Inferior parietal cortex (tissue), 1 donor: ENCODE measurements around the gene PDCD4.
"Not testable (repeated sequence)": the region's sequence is repeated elsewhere in the genome, so short reads cannot be mapped to it uniquely, and the experiment has no call there.

Experiments
- DNase-seq: peaks from one replicate; pipeline ENCODE4 v3.0.0-alpha.2; 2016; ENCODE audit errors: extremely low spot score

Gene PDCD4

DNA sequence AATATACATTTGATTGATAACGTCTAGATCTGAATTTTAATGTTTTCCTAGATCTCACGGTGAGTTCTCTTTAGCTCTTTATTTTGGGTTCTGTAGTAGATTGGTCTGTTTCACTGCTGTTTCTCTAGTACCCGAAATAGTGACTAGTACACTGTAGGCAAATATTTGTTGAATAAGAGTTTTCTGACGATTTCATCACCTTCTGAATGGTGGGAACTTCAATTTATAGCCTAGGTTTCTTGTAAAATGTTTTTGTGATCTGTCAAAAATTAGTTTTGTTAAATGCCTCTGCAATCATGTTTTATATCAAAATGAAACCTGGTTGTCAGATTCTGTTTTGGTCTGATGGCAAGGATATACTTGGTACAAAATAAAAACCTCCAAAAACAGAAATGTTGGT is 10.2 kb downstream of the PDCD4 start:
- no peak for DNase-seq

- DNase-seq: no peak
Measured at GRCh38 chr10:110883924-110884323, 12.2 kb downstream of the PDCD4 start.

- no peak for DNase-seq
Measured at GRCh38 chr10:110885932-110886674, 14.4 kb downstream of the PDCD4 start.

- no peak for DNase-seq
Measured at GRCh38 chr10:110887560-110887959, 15.8 kb downstream of the PDCD4 start.

GRCh38 chr10:110892602-110893288 is 21.0 kb downstream of the PDCD4 start:
- DNase-seq: no peak

- peak; percentile 86 for DNase-seq
Measured at GRCh38 chr10:110893559-110894179, 21.9 kb downstream of the PDCD4 start.

DNA sequence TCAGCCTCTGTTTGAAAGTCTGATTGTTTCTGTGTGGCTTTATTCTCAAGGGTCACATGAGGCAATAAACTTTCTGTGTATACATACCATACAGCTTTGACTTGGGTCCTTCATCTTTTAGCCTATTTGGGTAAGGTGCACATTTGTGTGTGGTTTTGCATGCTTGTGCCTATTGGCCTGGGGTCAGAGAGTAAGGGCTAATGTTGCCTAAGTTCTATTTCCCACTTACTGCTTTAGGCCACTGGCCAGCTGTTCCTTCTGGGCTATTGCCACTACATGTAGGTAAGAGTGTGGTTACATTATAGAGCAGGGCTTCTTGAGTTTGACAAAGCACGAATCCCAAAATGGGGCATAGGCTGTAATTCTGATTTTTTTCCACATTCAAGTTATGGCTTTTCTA is 25.5 kb downstream of the PDCD4 start:
- no peak for DNase-seq

- DNase-seq: no peak
Measured at GRCh38 chr10:110898391-110898790, 26.7 kb downstream of the PDCD4 start.

DNA sequence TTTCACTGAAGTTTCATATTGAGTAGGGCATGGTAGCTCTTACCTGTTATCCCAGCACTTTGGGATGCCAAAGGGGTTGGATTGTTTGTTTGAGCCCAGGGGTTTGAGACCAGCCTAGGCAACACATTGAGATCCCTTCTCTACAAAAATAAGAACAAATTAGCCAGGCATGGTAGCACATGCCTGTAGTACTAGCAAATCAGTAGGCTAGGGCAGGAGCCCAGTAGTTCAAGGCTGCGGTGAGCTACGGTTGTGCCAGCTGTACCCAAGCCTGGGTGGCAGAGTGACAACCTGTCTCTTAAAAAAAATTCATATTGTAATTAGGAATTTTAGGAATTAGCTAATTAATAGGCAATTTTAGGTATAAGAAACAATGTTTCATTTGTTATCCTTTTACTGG is 29.3 kb downstream of the PDCD4 start:
- no peak for DNase-seq

- DNase-seq: no peak
Measured at GRCh38 chr10:110901954-110902819, 30.5 kb downstream of the PDCD4 start.

GRCh38 chr10:110903280-110904278 is 31.9 kb downstream of the PDCD4 start:
- no peak for DNase-seq

DNA sequence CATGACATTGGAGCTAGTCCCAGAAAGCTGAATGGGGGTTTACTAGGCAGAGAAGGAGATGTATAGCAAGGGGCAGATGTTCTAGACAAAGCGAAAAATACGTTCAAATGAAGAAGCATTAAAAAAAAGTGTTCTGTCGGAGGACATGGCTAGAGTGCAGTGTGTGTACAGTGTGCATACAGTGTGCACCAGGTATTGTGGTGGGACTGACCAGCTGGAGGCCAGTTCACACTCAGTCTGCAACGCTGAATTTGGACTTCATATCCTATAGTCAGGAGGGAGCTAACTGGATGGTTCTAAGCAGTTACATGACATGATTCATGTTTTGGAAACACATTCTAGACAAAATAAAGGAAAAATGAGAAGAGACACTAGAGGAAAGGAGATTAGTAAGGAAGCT is 38.4 kb downstream of the PDCD4 start:
- DNase-seq: no peak

DNA sequence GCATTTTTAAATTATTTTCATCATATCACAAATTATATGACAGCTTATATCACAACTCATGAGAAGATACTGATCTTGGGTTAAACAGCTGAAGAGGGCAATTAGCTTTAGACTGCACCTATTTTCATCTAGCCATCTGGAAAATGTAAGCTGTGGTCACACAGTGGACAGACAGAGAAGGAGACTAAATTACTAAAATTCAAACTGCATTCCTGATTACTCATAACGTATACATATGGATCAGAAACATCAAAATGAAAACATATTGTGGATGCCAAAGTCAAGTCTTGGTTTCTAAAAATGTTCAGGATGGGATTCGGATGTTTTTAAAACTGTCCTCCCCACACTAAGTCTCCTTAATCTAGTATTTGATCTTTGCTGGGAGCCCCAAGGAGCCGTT is 40.6 kb downstream of the PDCD4 start:
- no peak for DNase-seq

DNA sequence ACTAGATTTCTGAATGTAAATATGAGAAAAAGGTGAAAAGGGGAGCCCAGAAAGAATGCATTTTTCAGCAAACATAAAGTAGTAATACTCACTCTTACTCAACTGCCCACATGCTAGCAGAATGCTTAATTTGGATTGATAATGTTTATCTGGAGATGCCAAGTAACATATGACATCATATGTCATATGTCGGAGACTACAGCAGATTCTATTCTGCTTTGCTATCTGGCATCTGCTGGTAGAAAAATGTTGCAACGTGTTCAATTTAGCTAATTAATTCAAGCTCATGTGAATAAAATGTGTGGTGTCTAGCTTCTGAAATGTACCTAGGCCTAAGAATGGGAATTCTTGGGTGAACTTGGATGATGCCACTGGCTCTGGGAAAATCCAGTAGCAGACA is 42.7 kb downstream of the PDCD4 start:
- no peak for DNase-seq

GRCh38 chr10:110915035-110915434 is 43.3 kb downstream of the PDCD4 start:
- no peak for DNase-seq

GRCh38 chr10:110915600-110915999 is 43.9 kb downstream of the PDCD4 start:
- not testable (repeated sequence) for DNase-seq

GRCh38 chr10:110916554-110917346 is 45.0 kb downstream of the PDCD4 start:
- DNase-seq: no peak

- peak; percentile 75 for DNase-seq
Measured at GRCh38 chr10:110918269-110918642, 46.5 kb downstream of the PDCD4 start.

- peak; percentile 100 for DNase-seq
Measured at GRCh38 chr10:110918643-110919348, 47.1 kb downstream of the PDCD4 start, which contains the start of gene BBIP1. Gene BBIP1 (minus strand): TSS chr10:110919180. CDS start chr10:110918157, 1,023 bp downstream.
